GM23338 (cell line): ENCODE results near the gene RAI14. TPM values are rescaled to one million over a fixed set of nuclear protein-coding genes. Genes with fewer than 3 reads are reported as not detected.

ENCODE experiments used
- ATAC-seq: fragments of 200-7000 bp; cut with Tn5 transposase; 3 replicates; pipeline ENCODE4 v1.9.1; 2020
- DNase-seq: peaks from one replicate; pipeline ENCODE4 v3.0.0-alpha.2; 2015; ENCODE audit warnings: low spot score
- H2AFZ ChIP-seq: fragments of 200-600 bp; sonication (generic); 2 replicates; pipeline ENCODE4 v1.8.0; 2016; ENCODE audit warnings: antibody characterized with exemption, mild to moderate bottlenecking, moderate library complexity
- H3F3A ChIP-seq: fragments of 200-600 bp; sonication (generic); replicated peaks from 2 replicates; pipeline ENCODE4 v1.8.0; 2017; ENCODE audit warnings: antibody characterized with exemption, mixed run types, low read depth
- H3K27ac ChIP-seq: fragments of 200-600 bp; sonication (generic); 2 replicates; pipeline ENCODE4 v1.6.1; 2016; ENCODE audit warnings: low read depth
- H3K27me3 ChIP-seq: fragments of 200-600 bp; sonication (generic); 2 replicates; pipeline ENCODE4 v1.8.0; 2016; ENCODE audit warnings: mild to moderate bottlenecking, mixed run types, moderate library complexity; ENCODE audit not compliant: insufficient read depth
- H3K36me3 ChIP-seq: fragments of 200-600 bp; sonication (generic); 2 replicates; pipeline ENCODE4 v1.8.0; 2016; ENCODE audit warnings: mild to moderate bottlenecking; ENCODE audit not compliant: insufficient read depth
- H3K4me1 ChIP-seq: fragments of 200-600 bp; sonication (generic); 2 replicates; pipeline ENCODE4 v1.8.0; 2016; ENCODE audit warnings: mild to moderate bottlenecking, moderate library complexity; ENCODE audit not compliant: insufficient read depth
- H3K4me2 ChIP-seq: fragments of 200-600 bp; sonication (generic); 2 replicates; pipeline ENCODE4 v1.7.1; 2017; ENCODE audit warnings: mixed run types
- H3K4me3 ChIP-seq: fragments of 200-600 bp; sonication (generic); 2 replicates; pipeline ENCODE4 v1.6.1; 2016; ENCODE audit warnings: mixed run types
- H3K79me2 ChIP-seq: fragments of 200-600 bp; sonication (generic); replicated peaks from 2 replicates; pipeline ENCODE4 v1.8.0; 2017; ENCODE audit warnings: mild to moderate bottlenecking; ENCODE audit not compliant: insufficient read depth
- H3K9me2 ChIP-seq: fragments of 200-600 bp; sonication (generic); 2 replicates; pipeline ENCODE4 v1.8.0; 2017; ENCODE audit not compliant: insufficient read depth
- H4K20me1 ChIP-seq: fragments of 200-600 bp; sonication (generic); replicated peaks from 2 replicates; pipeline ENCODE4 v1.8.0; 2017; ENCODE audit warnings: mild to moderate bottlenecking; ENCODE audit not compliant: insufficient read depth
- H3K27ac Mint-ChIP-seq: 2 replicates; pipeline ENCODE4 v1.8.0; 2020; ENCODE audit warnings: inconsistent platforms, mild to moderate bottlenecking, moderate library complexity, mixed read lengths
- H3K27me3 Mint-ChIP-seq: 3 replicates; pipeline ENCODE4 v1.8.0; 2022; ENCODE audit warnings: low read depth, mild to moderate bottlenecking, moderate library complexity, mixed read lengths, inconsistent platforms; ENCODE audit not compliant: insufficient read depth, poor library complexity
- H3K36me3 Mint-ChIP-seq: 3 replicates; pipeline ENCODE4 v1.8.0; 2021; ENCODE audit warnings: low read depth, mild to moderate bottlenecking, inconsistent platforms, moderate library complexity, mixed read lengths
- H3K4me1 Mint-ChIP-seq: 3 replicates; pipeline ENCODE4 v1.8.0; 2020; ENCODE audit warnings: mild to moderate bottlenecking, inconsistent platforms, mixed read lengths
- H3K4me3 Mint-ChIP-seq: 3 replicates; pipeline ENCODE4 v1.8.0; 2021; ENCODE audit warnings: moderate library complexity, mild to moderate bottlenecking, inconsistent platforms, mixed read lengths
- H3K9me3 Mint-ChIP-seq: 3 replicates; pipeline ENCODE4 v1.8.0; 2020; ENCODE audit warnings: moderate library complexity, mild to moderate bottlenecking, inconsistent platforms, mixed read lengths
- CREB1 ChIP-seq: fragments of 250-450 bp; sonication (Bioruptor Pico); IDR thresholded peaks from 2 replicates; pipeline ENCODE4 v1.5.0; 2020; ENCODE audit warnings: low read depth, mild to moderate bottlenecking, moderate library complexity
- CTCF ChIP-seq, 2 experiments: fragments of 200-600 bp in 1 of 2; sonication (generic) in 1 of 2; conservative IDR thresholded peaks; 2 replicates each; pipeline versions ENCODE4 v1.5.1 to v1.6.1; 2016 to 2017; ENCODE audit warnings: antibody characterized with exemption in 2 of 2, low read depth in 2 of 2, mild to moderate bottlenecking in 2 of 2, moderate library complexity in 1 of 2
- ETS1 ChIP-seq: IDR thresholded peaks from 2 replicates; pipeline ENCODE4 v1.6.1; 2016; ENCODE audit warnings: antibody characterized with exemption
- EZH2 ChIP-seq: fragments of 200-600 bp; sonication (generic); IDR thresholded peaks from one replicate; pipeline ENCODE4 v1.8.0; 2017; ENCODE audit warnings: antibody characterized with exemption, mild to moderate bottlenecking, low read depth; ENCODE audit not compliant: unreplicated experiment
- EZH2phosphoT487 ChIP-seq: fragments of 200-600 bp; sonication (generic); IDR thresholded peaks from one replicate; pipeline ENCODE4 v1.8.1; 2018; ENCODE audit warnings: antibody characterized with exemption; ENCODE audit not compliant: unreplicated experiment
- JUNB ChIP-seq: IDR thresholded peaks from one replicate; pipeline ENCODE4 v1.6.1; 2016; ENCODE audit warnings: antibody characterized with exemption; ENCODE audit not compliant: unreplicated experiment
- NANOG ChIP-seq: IDR thresholded peaks from 2 replicates; pipeline ENCODE4 v1.6.1; 2016; ENCODE audit warnings: antibody characterized with exemption, borderline replicate concordance
- POLR2AphosphoS5 ChIP-seq: IDR thresholded peaks from 2 replicates; pipeline ENCODE4 v1.6.1; 2016; ENCODE audit warnings: antibody characterized with exemption, low read depth
- STAT1 ChIP-seq: IDR thresholded peaks from one replicate; pipeline ENCODE4 v1.6.1; 2016; ENCODE audit warnings: antibody characterized with exemption; ENCODE audit not compliant: unreplicated experiment
- ZNF114 ChIP-seq: fragments of 250-450 bp; sonication (Bioruptor Pico); IDR thresholded peaks from 2 replicates; pipeline ENCODE4 v1.5.0; 2020; ENCODE audit warnings: mild to moderate bottlenecking, moderate library complexity
- ZNF331 ChIP-seq: fragments of 250-450 bp; sonication (Bioruptor Pico); IDR thresholded peaks from 2 replicates; pipeline ENCODE4 v1.5.0; 2020; ENCODE audit warnings: low read depth, mild to moderate bottlenecking, moderate library complexity
- ZNF462 ChIP-seq: fragments of 250-450 bp; sonication (Bioruptor Pico); IDR thresholded peaks from 2 replicates; pipeline ENCODE4 v1.5.0; 2020; ENCODE audit warnings: mild to moderate bottlenecking, moderate library complexity
- polyA plus RNA-seq: library from polyadenylated mRNA; unstranded; fragments of >200 nt; fragmentation: Nextera tagmentation; extraction: Ambion mirVana; gene quantifications from 2 replicates; pipeline ENCODE4 v1.2.1, GENCODE V29; 2016
- total RNA-seq: library from RNA; depleted of rRNA; stranded (reverse); fragments of >200 nt; shearing (Covaris generic); gene quantifications from 2 replicates; pipeline ENCODE4 v1.2.3, GENCODE V29; 2014
- TF ChIP-seq, protein P1 (sequence below): IDR thresholded peaks from one replicate; pipeline ENCODE4 v1.6.1; 2018; ENCODE audit warnings: antibody characterized with exemption; ENCODE audit not compliant: unreplicated experiment

Gene RAI14
- total and polyA plus RNA-seq, 2 experiments from 2014 or later: 58.8 to 95.8 TPM

DNA sequence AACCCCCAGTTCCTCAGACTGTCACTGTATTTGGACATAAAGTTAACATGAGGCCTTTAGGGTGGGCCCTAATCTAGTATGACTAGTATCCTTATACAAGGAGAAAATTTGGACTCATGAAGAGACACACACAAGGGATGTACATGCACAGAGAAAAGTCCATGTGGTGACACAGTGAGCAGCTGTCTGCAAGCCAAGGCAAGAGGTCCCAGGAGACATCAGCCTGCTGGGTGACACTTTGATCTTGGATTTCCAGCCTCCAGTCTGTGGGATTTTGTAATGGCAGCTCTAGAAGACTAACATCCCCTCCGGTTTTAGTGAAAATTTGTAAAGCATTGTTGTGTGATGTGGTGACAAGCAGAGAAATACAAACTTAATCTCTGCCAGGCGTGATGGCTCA is 66.1 kb downstream of the RAI14 start:
- TF ChIP-seq ZNF331 (CRISPR knock-in tag) (no peak), ETS1 (no peak), POLR2AphosphoS5 (no peak), ZNF462 (CRISPR knock-in tag) (no peak), STAT1 (no peak), CREB1 (CRISPR knock-in tag) (no peak), CTCF (conservative IDR thresholded peaks at IDR 0.05; ENCODE audit: low read depth in 2 of 2) (no peak), JUNB (no peak), EZH2 (no peak), ZNF114 (CRISPR knock-in tag) (no peak), NANOG (no peak), EZH2phosphoT487 (no peak)
- TF ChIP-seq, protein P1, sequence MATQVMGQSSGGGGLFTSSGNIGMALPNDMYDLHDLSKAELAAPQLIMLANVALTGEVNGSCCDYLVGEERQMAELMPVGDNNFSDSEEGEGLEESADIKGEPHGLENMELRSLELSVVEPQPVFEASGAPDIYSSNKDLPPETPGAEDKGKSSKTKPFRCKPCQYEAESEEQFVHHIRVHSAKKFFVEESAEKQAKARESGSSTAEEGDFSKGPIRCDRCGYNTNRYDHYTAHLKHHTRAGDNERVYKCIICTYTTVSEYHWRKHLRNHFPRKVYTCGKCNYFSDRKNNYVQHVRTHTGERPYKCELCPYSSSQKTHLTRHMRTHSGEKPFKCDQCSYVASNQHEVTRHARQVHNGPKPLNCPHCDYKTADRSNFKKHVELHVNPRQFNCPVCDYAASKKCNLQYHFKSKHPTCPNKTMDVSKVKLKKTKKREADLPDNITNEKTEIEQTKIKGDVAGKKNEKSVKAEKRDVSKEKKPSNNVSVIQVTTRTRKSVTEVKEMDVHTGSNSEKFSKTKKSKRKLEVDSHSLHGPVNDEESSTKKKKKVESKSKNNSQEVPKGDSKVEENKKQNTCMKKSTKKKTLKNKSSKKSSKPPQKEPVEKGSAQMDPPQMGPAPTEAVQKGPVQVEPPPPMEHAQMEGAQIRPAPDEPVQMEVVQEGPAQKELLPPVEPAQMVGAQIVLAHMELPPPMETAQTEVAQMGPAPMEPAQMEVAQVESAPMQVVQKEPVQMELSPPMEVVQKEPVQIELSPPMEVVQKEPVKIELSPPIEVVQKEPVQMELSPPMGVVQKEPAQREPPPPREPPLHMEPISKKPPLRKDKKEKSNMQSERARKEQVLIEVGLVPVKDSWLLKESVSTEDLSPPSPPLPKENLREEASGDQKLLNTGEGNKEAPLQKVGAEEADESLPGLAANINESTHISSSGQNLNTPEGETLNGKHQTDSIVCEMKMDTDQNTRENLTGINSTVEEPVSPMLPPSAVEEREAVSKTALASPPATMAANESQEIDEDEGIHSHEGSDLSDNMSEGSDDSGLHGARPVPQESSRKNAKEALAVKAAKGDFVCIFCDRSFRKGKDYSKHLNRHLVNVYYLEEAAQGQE: no peak
- Mint-ChIP-seq H3K9me3 (peaks cover 18% of the 10 kb centered on the region), H3K27ac (peak overlapping the region; percentile 5; the same call in 1 of the 2 replicates), H3K27me3 (peaks cover 3% of the 10 kb centered on the region), H3K4me1 (peaks cover 30% of the 10 kb centered on the region), H3K4me3 (no peak overlapping the region), H3K36me3 (peaks cover 39% of the 10 kb centered on the region)
- H3K4me3 ChIP-seq: no peak overlapping the region
- H3K79me2 ChIP-seq: peaks cover 88% of the 10 kb centered on the region
- peaks cover 6% of the 10 kb centered on the region; the same call in 1 of the 2 replicates for H4K20me1 ChIP-seq
- peaks cover 13% of the 10 kb centered on the region for H3K36me3 ChIP-seq
- H3K4me2 ChIP-seq: no peak overlapping the region
- peak overlapping the region; percentile 7; the same call in 1 of the 2 replicates for H3K27ac ChIP-seq
- H3K4me1 ChIP-seq: peaks cover 34% of the 10 kb centered on the region
- H3F3A ChIP-seq: no peaks in the 10 kb centered on the region
- no peak for DNase-seq
- no peak for ATAC-seq
- no peaks in the 10 kb centered on the region for H3K27me3 ChIP-seq
- no peak overlapping the region for H2AFZ ChIP-seq
- H3K9me2 ChIP-seq: no peaks in the 10 kb centered on the region
